ENCODE results near the gene MPPED1. TPM values are rescaled to one million over a fixed set of nuclear protein-coding genes. Genes with fewer than 3 reads are reported as not detected.

The MPPED1 gene
- total RNA-seq, 1 experiment from 2014 or later, result not detected

DNA sequence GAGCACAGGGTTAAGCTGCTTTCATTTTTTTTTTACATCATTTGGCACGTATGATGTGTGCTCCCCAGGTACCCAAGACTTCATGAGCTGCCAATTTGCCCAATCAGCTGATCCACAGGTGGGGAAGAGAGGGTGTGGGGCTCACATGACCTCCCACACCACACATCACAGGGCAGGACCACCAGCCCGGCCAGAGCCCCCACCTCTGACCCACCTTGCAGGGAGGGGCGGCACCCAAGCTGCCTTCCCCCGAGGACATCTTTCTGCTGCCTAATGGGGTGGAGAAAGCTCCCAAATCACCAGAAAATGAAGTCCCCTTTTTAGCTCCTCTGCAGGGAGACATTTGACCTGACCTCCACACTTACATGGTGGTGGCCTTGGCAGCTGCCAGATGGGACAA, 119.8 kb downstream of the MPPED1 start:
- Histone ChIP-seq H3K9me3 (ENCODE audit: low read depth, low read length, poor library complexity, severe bottlenecking) (peaks cover 9% of the 10 kb centered on the region), H3K27me3 (replicated peaks; ENCODE audit: insufficient read depth, low read depth, low read length, poor library complexity) (no peaks in the 10 kb centered on the region), H3K4me1 (ENCODE audit: insufficient read depth, low read length, poor library complexity, severe bottlenecking) (peaks cover 20% of the 10 kb centered on the region), H3K27ac (ENCODE audit: low read depth, low read length, poor library complexity, severe bottlenecking) (no peak overlapping the region), H3K4me3 (ENCODE audit: low read depth, low read length, poor library complexity, severe bottlenecking) (no peak overlapping the region), H3K36me3 (ENCODE audit: insufficient read depth, low read length, poor library complexity, severe bottlenecking) (no peaks in the 10 kb centered on the region)
- no peak for DNase-seq (ENCODE audit: low spot score)
- ChIA-PET CTCF (no interaction called here), POLR2A (ENCODE audit: low non-redundant PET) (no interaction called here)
- no peak for TF ChIP-seq EZH2 (IDR thresholded peaks at IDR 0.05; ENCODE audit: borderline replicate concordance, low read depth, low read length, poor library complexity, severe bottlenecking)
- TF ChIP-seq, protein P1, sequence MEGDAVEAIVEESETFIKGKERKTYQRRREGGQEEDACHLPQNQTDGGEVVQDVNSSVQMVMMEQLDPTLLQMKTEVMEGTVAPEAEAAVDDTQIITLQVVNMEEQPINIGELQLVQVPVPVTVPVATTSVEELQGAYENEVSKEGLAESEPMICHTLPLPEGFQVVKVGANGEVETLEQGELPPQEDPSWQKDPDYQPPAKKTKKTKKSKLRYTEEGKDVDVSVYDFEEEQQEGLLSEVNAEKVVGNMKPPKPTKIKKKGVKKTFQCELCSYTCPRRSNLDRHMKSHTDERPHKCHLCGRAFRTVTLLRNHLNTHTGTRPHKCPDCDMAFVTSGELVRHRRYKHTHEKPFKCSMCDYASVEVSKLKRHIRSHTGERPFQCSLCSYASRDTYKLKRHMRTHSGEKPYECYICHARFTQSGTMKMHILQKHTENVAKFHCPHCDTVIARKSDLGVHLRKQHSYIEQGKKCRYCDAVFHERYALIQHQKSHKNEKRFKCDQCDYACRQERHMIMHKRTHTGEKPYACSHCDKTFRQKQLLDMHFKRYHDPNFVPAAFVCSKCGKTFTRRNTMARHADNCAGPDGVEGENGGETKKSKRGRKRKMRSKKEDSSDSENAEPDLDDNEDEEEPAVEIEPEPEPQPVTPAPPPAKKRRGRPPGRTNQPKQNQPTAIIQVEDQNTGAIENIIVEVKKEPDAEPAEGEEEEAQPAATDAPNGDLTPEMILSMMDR (conservative IDR thresholded peaks at IDR 0.05; ENCODE audit: low read depth, low read length), result no peak
- no TSS peak for BruUV-seq (replicated peaks)
- intact Hi-C loops (cut with micrococcal nuclease; ENCODE audit: unreplicated experiment), result no loop called here

DNA sequence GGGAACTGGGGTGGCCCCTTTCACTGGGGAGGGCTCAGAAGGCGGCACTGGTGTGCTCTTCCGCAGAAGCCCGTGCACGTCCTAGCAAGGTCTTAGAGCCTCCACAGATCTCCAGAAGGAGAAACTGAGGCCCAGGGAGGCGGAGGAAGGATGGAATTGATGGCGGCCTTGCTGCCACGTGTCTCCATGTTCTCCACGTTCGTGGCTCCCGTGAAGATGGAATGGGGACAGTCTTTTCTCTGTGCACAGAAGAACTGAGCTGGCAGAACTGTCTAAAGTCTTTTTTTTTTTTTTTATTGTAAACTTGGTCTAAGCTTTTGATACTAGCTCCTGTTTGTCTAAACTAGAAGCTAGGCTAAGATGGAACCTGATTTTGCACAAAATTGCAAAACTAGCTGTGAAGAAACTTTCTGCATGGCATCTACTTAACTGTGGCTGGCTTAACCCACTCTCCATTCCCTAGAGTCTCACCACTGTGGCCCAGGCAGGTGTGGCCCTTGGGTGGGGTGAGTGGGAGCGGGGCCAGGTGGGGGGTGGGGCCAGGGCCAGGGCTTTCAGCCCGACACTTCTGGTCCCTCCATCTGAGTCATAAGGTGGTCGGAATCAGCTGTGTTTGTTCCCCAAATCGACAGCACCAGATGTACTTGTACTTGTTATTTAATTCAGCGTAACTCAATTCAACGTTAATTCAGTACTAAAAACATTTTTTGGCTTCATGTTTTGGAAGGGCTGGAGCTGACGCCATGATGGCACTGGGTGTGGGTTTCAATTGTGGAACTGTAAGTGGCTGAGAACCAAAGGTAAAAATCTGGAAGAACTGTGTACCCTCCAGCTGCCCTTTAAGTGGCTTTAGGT, 120.7 kb downstream of the MPPED1 start:
- ChIA-PET POLR2A (ENCODE audit: low non-redundant PET) (no interaction called here), CTCF (interaction anchor here (0.6 kb wide), 1 partner anchor 16 kb away, joined by 5 read pairs; no protein-coding TSS in a partner anchor)
- Histone ChIP-seq H3K27ac (ENCODE audit: low read depth, low read length, poor library complexity, severe bottlenecking) (no peak overlapping the region), H3K9me3 (ENCODE audit: low read depth, low read length, poor library complexity, severe bottlenecking) (peaks cover 9% of the 10 kb centered on the region), H3K4me3 (ENCODE audit: low read depth, low read length, poor library complexity, severe bottlenecking) (no peak overlapping the region), H3K36me3 (ENCODE audit: insufficient read depth, low read length, poor library complexity, severe bottlenecking) (no peaks in the 10 kb centered on the region), H3K27me3 (replicated peaks; ENCODE audit: insufficient read depth, low read depth, low read length, poor library complexity) (no peaks in the 10 kb centered on the region), H3K4me1 (ENCODE audit: insufficient read depth, low read length, poor library complexity, severe bottlenecking) (peaks cover 18% of the 10 kb centered on the region)
- no peak for DNase-seq (ENCODE audit: low spot score)
- BruUV-seq (replicated peaks), result no TSS peak
- TF ChIP-seq EZH2 (IDR thresholded peaks at IDR 0.05; ENCODE audit: borderline replicate concordance, low read depth, low read length, poor library complexity, severe bottlenecking), result no peak
- TF ChIP-seq, protein P1 (conservative IDR thresholded peaks at IDR 0.05; ENCODE audit: low read depth, low read length), result no peak
- intact Hi-C loops (cut with micrococcal nuclease; ENCODE audit: unreplicated experiment), result no loop called here

DNA sequence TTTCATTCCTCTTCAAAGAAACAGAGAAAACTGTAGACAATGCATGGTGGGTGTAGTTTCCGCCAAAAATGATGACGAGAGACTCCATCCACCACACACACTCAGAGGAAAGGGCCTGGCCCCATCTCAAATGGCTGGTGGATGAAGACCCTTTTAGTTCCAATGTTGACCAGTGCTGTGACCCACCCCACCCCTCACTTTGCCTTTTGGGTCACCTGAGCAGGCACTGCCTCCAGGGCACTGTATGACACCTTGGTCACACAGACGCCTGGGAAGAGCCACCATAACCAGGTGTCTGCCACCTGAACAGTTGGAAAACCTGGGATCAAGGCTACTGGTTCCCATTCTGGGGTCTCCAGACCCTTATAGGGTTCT, 121.3 kb downstream of the MPPED1 start:
- H3K9me3 ChIP-seq (ENCODE audit: low read depth, low read length, poor library complexity, severe bottlenecking), result peaks cover 9% of the 10 kb centered on the region
- ChIA-PET CTCF (no interaction called here), POLR2A (ENCODE audit: low non-redundant PET) (no interaction called here)

More for the DNA sequence above, 121.3 kb downstream of the MPPED1 start:
- H3K4me1 ChIP-seq (ENCODE audit: insufficient read depth, low read length, poor library complexity, severe bottlenecking), result peaks cover 12% of the 10 kb centered on the region
- no TSS peak for BruUV-seq (replicated peaks)
- no peaks in the 10 kb centered on the region for H3K27me3 ChIP-seq (replicated peaks; ENCODE audit: insufficient read depth, low read depth, low read length, poor library complexity)
- no peaks in the 10 kb centered on the region for H3K36me3 ChIP-seq (ENCODE audit: insufficient read depth, low read length, poor library complexity, severe bottlenecking)
- no peak overlapping the region for H3K27ac ChIP-seq (ENCODE audit: low read depth, low read length, poor library complexity, severe bottlenecking)
- DNase-seq (ENCODE audit: low spot score), result no peak
- no peak for TF ChIP-seq EZH2 (IDR thresholded peaks at IDR 0.05; ENCODE audit: borderline replicate concordance, low read depth, low read length, poor library complexity, severe bottlenecking)
- TF ChIP-seq, protein P1 (conservative IDR thresholded peaks at IDR 0.05; ENCODE audit: low read depth, low read length), result no peak
- intact Hi-C loops (cut with micrococcal nuclease; ENCODE audit: unreplicated experiment), result no loop called here
- no peak overlapping the region for H3K4me3 ChIP-seq (ENCODE audit: low read depth, low read length, poor library complexity, severe bottlenecking)

Measured in A673 (cell line).